Measurements from ENCODE around the gene MX2. TPM values are rescaled to one million over a fixed set of nuclear protein-coding genes. Genes with fewer than 3 reads are reported as not detected.

The MX2 gene
- total and polyA plus RNA-seq, 8 donors, result 1.1 to 31.9 (median 1.9) TPM

- H3K27ac ChIP-seq, result peak overlapping the region; percentile 72 to 98
- no peaks in the 10 kb centered on the region for H3K9me3 ChIP-seq
- ATAC-seq, result no peak
- DNase-seq, result no peak
- H3K4me1 ChIP-seq, result peaks cover 3 to 49% of the 10 kb centered on the region in 2 donors
- H3K27me3 ChIP-seq, result no peaks in the 10 kb centered on the region
- no peak for TF ChIP-seq CTCF (IDR thresholded peaks at IDR 0.05)
- no peaks in the 10 kb centered on the region for H3K36me3 ChIP-seq
- intact Hi-C loops (cut with DNase I), result no loop called here
- peak overlapping the region in 1 of 2 donors; percentile 51 for H3K4me3 ChIP-seq
Measured at GRCh38 chr21:41361053-41361785, 608 bp upstream of the MX2 start.

- Histone ChIP-seq H3K4me3 (peak overlapping the region in 1 of 2 donors; percentile 51), H3K27ac (peak overlapping the region; percentile 72 to 98), H3K4me1 (peaks cover 3 to 65% of the 10 kb centered on the region in 2 donors), H3K36me3 (peaks cover 0 to 8% of the 10 kb centered on the region in 2 donors), H3K9me3 (no peaks in the 10 kb centered on the region), H3K27me3 (no peaks in the 10 kb centered on the region)
- ATAC-seq, result no peak
- DNase-seq, result no peak
- intact Hi-C loops (cut with DNase I), result no loop called here
- TF ChIP-seq CTCF (IDR thresholded peaks at IDR 0.05), result no peak
Measured at GRCh38 chr21:41362605-41363369, 960 bp downstream of the MX2 start.

GRCh38 chr21:41363370-41364270 is 1.8 kb downstream of the MX2 start:
- no peaks in the 10 kb centered on the region for H3K27me3 ChIP-seq
- H3K9me3 ChIP-seq, result no peaks in the 10 kb centered on the region
- intact Hi-C loops (cut with DNase I), result no loop called here
- H3K36me3 ChIP-seq, result peaks cover 0 to 12% of the 10 kb centered on the region in 2 donors
- H3K27ac ChIP-seq, result peak overlapping the region in 1 of 2 donors; percentile 98
- H3K4me3 ChIP-seq, result peak overlapping the region in 1 of 2 donors; percentile 51
- H3K4me1 ChIP-seq, result peaks cover 3 to 73% of the 10 kb centered on the region in 2 donors
- no peak for DNase-seq
- no peak for ATAC-seq
- TF ChIP-seq CTCF (IDR thresholded peaks at IDR 0.05), result no peak

GRCh38 chr21:41364308-41364707 is 2.5 kb downstream of the MX2 start:
- TF ChIP-seq CTCF (IDR thresholded peaks at IDR 0.05), result no peak
- Histone ChIP-seq H3K4me1 (peaks cover 5 to 80% of the 10 kb centered on the region in 2 donors), H3K36me3 (peaks cover 0 to 12% of the 10 kb centered on the region in 2 donors), H3K4me3 (peak overlapping the region in 1 of 2 donors; percentile 51), H3K27me3 (peaks cover 0 to 4% of the 10 kb centered on the region in 2 donors), H3K27ac (no peak overlapping the region), H3K9me3 (no peaks in the 10 kb centered on the region)
- ATAC-seq, result no peak
- no peak for DNase-seq
- intact Hi-C loops (cut with DNase I), result no loop called here

Data from left lung (tissue), 10 donors.